ENCODE data around the gene C2orf66. TPM values are rescaled to one million over a fixed set of nuclear protein-coding genes. Genes with fewer than 3 reads are reported as not detected.

The C2orf66 gene
- total RNA-seq (2014; rRNA removed; shearing (Covaris generic)): not detected in 2 replicates

DNA sequence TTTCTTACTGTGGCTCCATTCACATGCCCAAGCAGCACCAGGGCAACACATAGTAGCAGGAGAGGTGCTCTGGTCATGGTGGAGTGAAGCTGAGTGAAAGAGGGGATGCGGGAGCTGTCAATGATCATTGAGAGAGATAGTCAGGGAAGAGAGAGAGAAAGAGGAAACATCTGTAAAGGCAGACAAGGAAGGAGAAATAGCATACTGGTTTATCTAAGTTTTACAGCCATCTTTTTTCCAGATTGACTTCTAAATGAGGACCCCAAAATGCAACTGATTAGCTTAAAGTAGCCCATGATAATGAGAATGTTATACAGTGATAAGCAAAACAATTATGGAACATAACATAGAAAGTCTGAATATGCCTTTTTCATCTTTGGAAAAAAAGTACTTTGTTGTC, at the start of gene C2orf66:
TSS of gene C2orf66 (minus strand) at position 96 of the 400 bp plus-strand sequence. CDS start at position 77, 19 bp downstream.
- no peak for DNase-seq (ENCODE audit: low read depth)

DNA sequence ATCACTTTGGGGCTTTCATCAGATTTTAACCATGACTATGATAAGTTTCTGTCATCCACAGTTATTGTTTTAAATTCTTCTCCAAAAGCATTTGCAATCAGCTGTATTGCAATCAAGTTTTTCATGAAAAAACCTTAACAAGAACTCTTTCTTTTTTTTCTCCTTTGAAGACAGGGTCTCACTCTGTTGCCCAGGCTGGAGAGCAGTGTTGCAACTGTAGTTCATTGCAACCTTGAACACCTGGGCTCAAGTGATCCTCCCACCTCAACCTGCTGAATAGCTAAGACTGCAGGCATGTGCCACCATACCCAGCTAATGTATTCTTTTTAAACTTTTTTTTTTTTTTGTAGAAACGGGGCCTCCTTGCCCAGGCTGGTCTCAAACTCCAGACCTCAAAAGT, 45.5 kb upstream of the C2orf66 start:
- no peak for DNase-seq (ENCODE audit: low read depth)

GRCh38 chr2:196853301-196854087, 44.3 kb upstream of the C2orf66 start:
- DNase-seq (ENCODE audit: low read depth): no peak

GRCh38 chr2:196851088-196851487, 41.9 kb upstream of the C2orf66 start:
- no peak for DNase-seq (ENCODE audit: low read depth)

DNA sequence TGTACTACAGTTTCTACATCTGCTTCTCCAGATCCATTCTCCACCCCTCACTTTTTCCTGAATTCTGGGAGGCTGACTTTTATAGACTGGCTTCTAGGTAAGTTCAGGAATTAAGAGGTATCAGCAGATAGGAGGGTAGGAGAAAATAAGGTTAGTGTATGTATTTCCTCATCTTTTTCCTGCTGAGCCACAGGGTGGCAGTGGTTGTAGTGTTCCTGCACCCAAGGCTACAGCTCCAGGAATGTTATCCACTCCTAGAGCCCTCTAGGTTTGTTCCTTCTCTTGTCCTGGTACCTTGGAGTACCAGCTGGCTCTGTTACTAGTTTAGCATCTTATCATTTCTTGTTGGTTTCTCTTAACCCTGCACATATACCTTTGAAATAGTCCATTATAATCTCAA, 40.7 kb upstream of the C2orf66 start:
- DNase-seq (ENCODE audit: low read depth): peak; percentile 48

- DNase-seq (ENCODE audit: low read depth): no peak
These were observed 37.1 kb upstream of the C2orf66 start for GRCh38 chr2:196846295-196846694.

GRCh38 chr2:196845371-196845770, 36.2 kb upstream of the C2orf66 start:
- no peak for DNase-seq (ENCODE audit: low read depth)

DNA sequence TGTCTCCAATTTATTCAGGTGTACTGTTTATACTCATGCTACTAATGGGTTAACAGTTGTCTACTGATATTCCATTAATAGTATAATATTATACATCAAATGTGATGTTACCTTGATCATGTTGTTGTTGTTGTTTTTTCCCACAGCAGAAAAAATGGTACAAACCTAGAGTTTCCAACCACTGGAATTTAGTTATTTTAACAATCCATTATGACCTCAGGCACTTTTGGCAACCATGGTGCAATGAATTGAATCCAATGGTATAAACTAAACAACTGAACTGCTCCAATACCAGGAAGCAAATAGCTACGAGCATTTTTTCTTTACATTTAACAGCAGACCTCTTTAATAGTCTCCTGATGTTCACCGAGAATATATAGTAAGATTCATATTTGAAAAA, 31.0 kb upstream of the C2orf66 start:
- peak; percentile 55 for DNase-seq (ENCODE audit: low read depth)

DNA sequence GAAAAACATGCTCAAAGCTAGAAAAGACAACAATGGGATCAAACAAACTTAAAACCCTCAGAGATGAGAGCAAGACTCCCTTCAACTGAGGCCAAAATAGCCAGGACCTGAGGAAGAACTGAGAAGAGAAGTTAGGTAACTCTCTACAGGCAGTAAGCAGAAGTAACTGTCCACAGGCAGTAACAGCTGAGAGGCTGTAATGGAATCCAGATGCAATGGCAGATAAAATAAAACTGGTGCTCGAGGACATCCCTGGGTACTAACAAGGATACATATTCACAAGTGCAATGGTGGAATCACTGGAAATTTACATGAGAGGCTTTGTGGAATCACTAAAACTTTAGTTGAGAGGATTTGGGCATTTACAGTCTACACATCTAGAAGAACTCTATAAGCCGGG, 30.4 kb upstream of the C2orf66 start:
- DNase-seq (ENCODE audit: low read depth): no peak

DNA sequence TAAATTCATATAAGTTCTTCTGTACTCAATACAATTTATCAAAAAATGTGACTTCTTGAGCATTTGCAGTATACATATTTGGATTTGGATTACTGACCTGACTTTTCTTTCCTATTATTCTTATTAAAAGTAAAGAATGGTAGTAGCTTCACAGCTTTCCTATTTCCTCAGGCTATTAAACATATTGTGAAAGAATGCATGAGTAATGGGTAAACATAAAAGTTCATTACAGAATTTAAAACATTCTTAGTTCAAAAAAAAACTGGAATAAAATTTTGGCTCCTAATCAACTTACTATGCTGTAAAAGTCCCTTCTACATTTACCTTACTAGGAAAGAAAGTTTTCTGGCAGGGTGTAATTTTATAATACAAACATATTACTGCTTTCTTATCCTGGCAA, 27.3 kb upstream of the C2orf66 start:
- DNase-seq (ENCODE audit: low read depth): peak; percentile 55

DNA sequence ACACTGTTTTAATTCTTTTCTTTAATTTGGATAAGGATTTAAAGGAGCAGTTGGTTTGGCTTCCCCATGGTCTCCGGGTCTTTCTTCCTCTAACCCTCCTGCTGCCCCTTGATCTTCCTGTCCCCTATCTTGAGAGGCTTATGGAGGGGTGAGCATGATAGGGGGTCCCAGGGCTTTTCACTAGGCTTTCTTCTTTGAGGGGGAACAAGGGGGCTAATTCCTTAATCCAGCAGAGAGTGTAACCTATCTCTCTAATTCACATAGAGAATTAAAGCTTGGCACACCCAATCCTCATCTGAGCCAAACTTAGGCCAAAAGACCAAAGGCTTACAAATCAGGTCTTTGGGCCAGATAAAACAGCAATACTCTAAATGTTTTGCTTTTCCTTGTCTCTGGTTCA, 21.5 kb upstream of the C2orf66 start:
- DNase-seq (ENCODE audit: low read depth): no peak

DNA sequence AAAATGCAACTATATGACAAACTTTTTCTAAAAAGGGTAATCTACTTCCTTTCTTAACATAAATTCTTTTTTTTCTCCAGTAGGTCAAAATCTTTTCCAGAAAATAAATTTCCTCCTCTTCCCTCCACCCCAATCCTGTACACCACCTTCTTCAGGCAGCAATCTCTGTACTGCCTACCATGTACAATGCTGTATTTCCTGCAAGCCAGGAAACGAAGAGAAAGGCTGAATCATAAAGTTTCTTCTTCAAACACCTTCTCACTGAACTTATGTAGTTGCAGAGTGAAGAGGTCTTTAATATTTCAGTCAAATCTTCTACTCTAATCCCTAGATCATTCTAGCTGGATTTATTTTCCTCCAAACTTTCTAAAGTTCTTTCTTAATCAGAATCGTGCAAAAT, 18.2 kb upstream of the C2orf66 start:
- no peak for DNase-seq (ENCODE audit: low read depth)

GRCh38 chr2:196823750-196824522, 14.8 kb upstream of the C2orf66 start:
- peak; percentile 67 for DNase-seq (ENCODE audit: low read depth)

DNA sequence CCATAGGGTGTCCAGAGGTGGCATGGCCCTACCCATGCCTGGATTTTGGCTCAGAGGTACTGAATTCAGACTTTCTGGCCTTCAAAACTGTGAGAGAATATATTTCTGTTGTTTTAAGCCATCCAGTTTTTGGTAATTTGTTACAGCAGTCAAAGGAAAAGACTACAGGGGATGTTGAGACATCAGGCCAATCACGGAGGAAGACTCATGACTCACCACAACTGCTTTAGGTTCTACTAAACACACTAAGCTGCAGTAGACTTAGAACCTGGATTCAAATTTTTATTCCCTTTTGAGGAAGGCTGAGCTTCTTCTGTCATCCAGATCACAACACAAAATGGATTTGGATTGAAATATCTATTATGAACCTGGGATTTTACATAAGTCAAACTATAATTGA, 12.0 kb upstream of the C2orf66 start:
- peak; percentile 29 for DNase-seq (ENCODE audit: low read depth)

- peak; percentile 11 for DNase-seq (ENCODE audit: low read depth)
These were observed 981 bp downstream of the C2orf66 start for GRCh38 chr2:196808083-196808665.

GRCh38 chr2:196804381-196804780, 4.8 kb downstream of the C2orf66 start:
- no peak for DNase-seq (ENCODE audit: low read depth)

DNA sequence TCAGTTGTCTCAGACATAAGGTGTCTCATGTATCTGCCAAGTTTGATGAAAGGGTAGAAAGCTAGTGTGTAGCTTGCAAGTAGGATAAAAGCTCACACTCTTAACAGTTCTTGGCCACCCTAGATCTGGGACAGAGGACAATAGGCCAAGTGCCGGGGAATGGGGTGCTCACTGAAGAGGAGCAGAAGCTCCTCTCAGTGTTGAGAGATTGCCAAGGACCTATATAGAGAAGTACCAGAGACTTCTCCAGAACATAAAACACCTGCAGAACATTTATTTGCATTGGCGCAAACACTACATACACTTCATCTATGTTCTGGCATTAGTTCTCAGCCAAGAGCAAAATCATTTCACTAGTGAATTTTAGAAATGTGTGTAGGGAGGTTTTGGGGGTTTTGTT, 6.8 kb downstream of the C2orf66 start:
- no peak for DNase-seq (ENCODE audit: low read depth)

DNA sequence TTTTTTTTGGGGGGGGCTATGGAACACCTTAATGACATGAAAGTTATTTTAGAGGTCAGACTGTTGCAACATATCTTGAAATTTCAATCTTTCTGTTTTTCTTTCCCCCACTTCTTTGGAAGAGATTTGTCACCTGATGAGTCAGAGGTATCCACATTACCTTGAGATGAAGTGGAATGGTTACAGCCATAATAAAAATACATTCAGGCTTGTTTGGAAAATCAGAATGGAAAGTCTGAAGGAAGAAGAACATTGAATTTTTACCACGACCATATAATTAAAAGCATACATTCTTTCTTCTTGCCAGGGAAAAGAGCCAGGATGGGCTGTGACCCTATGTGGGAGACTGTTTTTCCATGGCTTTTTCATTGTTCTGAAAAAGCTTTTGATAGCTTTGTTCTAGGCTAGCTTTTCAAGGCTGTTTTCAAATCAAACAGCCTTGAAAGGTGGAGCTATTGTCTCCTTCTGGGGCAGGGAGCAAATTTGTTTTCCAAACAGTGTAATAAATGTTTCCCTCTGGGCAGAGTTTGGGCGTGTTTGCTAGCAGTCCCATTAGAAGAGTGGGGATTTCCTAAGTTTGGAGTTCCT, 7.4 kb downstream of the C2orf66 start:
- DNase-seq (ENCODE audit: low read depth): peak; percentile 67

- DNase-seq (ENCODE audit: low read depth): peak; percentile 6
These were observed 10.2 kb downstream of the C2orf66 start for GRCh38 chr2:196798980-196799379.

- no peak for DNase-seq (ENCODE audit: low read depth)
These were observed 16.3 kb downstream of the C2orf66 start for GRCh38 chr2:196792865-196793264.

DNA sequence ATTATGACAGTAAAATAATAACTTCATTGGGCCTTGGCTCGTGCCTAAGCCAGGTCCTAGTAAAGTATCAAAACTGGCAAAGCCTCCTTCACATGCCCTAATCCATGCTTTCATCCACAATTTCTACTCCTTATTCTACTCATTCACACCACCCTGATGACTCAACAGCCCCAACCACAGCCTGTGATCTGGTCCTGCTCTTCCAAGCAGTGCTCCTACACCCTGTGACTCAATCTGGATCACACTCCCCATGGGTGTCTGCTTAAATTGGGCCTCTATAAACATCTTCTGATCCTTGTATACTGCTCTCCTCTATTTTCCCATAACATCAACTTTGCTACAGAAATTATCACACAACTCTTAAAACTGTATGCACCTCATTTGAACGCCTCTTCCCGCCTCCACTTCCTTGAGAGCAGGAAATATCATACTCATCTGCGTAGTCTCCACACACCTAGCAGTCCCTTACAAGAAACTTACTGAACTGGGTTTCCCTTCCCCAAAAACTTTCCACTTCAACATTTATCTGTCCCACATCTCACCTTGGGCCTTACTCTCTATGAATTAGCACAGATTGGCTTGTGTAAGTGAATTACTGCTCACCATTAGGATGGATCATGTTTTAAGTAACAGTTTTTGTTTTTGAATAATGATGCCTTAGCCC, 25.6 kb downstream of the C2orf66 start:
- peak; percentile 67 for DNase-seq (ENCODE audit: low read depth)

DNA sequence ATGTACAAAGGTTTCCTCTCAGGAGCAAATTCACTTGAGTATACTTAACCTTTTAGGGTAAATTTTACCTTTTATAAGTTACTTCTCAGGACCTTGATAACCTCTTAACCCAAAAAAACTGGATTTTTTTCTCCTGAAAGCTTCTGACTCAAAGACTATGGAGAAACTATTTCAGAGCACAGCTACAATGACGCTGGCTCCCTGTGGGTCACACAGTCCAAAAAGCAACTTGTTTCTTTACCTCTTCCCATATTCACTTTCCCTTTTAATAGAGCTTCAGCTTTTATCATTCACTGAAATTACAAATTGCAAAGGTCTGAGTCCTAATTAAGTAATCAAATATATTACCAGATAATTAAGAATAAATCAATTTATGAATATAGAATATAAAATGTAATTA, 42.1 kb downstream of the C2orf66 start:
- DNase-seq (ENCODE audit: low read depth): no peak

Measured in M059J (cell line).